Lower leg skin (tissue), 3 donors: ENCODE measurements around the gene TCF7L1.

Source experiments
- POLR2A ChIP-seq, 2 donors: fragments of 450-650 bp; IDR thresholded peaks; one replicate each; pipeline ENCODE4 v1.6.1; 2016 to 2017; ENCODE audit warnings: antibody characterized with exemption in 2 of 2, mild to moderate bottlenecking in 1 of 2, moderate library complexity in 1 of 2
- TF ChIP-seq, protein P1 (sequence below), 3 donors: fragments of 450-650 bp; IDR thresholded peaks; one replicate each; pipeline ENCODE4 v1.5.1; 2016; ENCODE audit warnings: antibody characterized with exemption in 3 of 3, mild to moderate bottlenecking in 3 of 3, moderate library complexity in 2 of 3

- TF ChIP-seq, protein P1, sequence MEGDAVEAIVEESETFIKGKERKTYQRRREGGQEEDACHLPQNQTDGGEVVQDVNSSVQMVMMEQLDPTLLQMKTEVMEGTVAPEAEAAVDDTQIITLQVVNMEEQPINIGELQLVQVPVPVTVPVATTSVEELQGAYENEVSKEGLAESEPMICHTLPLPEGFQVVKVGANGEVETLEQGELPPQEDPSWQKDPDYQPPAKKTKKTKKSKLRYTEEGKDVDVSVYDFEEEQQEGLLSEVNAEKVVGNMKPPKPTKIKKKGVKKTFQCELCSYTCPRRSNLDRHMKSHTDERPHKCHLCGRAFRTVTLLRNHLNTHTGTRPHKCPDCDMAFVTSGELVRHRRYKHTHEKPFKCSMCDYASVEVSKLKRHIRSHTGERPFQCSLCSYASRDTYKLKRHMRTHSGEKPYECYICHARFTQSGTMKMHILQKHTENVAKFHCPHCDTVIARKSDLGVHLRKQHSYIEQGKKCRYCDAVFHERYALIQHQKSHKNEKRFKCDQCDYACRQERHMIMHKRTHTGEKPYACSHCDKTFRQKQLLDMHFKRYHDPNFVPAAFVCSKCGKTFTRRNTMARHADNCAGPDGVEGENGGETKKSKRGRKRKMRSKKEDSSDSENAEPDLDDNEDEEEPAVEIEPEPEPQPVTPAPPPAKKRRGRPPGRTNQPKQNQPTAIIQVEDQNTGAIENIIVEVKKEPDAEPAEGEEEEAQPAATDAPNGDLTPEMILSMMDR (IDR thresholded peaks at IDR 0.05): no peak
- TF ChIP-seq POLR2A (IDR thresholded peaks at IDR 0.05): no peak
Measured at GRCh38 chr2:85318222-85319074, 185.3 kb downstream of the TCF7L1 start.
